OCI-LY7 (cell line): ENCODE results near the gene SERPINA5. TPM values are rescaled to one million over a fixed set of nuclear protein-coding genes. Genes with fewer than 3 reads are reported as not detected.

Experiments
- BruUV-seq: library from RNA; stranded (reverse); fragments of 400-500 nt; replicated peaks from 2 replicates; lab custom pipeline; 2021; lab: Mats Ljungman, UMichigan
- CTCF ChIA-PET: fragments of 300-600 bp; sonication (Branson Sonifier 250); formaldehyde crosslinking; loops from one replicate; lab custom pipeline; 2022; ENCODE audit warnings: antibody characterized with exemption; ENCODE audit not compliant: unreplicated experiment; lab: Charles Lee
- POLR2A ChIA-PET: fragments of 300-600 bp; sonication (Branson Sonifier 250); formaldehyde crosslinking; loops from one replicate; lab custom pipeline; 2022; ENCODE audit warnings: antibody characterized with exemption; lab: Charles Lee
- DNase-seq: peaks from one replicate; pipeline ENCODE4 v3.0.0-alpha.2; 2015; ENCODE audit warnings: low spot score
- H2AFZ ChIP-seq: fragments of 200-600 bp; sonication (generic), shearing (Covaris generic); 2 replicates; pipeline ENCODE4 v1.6.1; 2014; ENCODE audit warnings: mild to moderate bottlenecking, antibody characterized with exemption, low read length, moderate library complexity
- H3K27ac ChIP-seq: fragments of 200-600 bp; sonication (generic); 2 replicates; pipeline ENCODE4 v1.5.1; 2014; ENCODE audit warnings: mixed run types, low read depth, mild to moderate bottlenecking, moderate library complexity, low read length, inconsistent platforms; ENCODE audit not compliant: poor library complexity, severe bottlenecking
- H3K36me3 ChIP-seq: fragments of 200-600 bp; sonication (generic); 2 replicates; pipeline ENCODE4 v1.6.1; 2014; ENCODE audit warnings: mild to moderate bottlenecking, antibody characterized with exemption, low read length, moderate library complexity, mixed read lengths; ENCODE audit not compliant: insufficient read depth
- H3K4me1 ChIP-seq: fragments of 200-600 bp; sonication (generic); 2 replicates; pipeline ENCODE4 v1.5.1; 2014; ENCODE audit warnings: mild to moderate bottlenecking, low read length; ENCODE audit not compliant: insufficient read depth, poor library complexity, severe bottlenecking
- H3K4me2 ChIP-seq: fragments of 200-600 bp; sonication (generic); 2 replicates; pipeline ENCODE4 v1.6.1; 2014; ENCODE audit warnings: mild to moderate bottlenecking, low read length
- H3K4me3 ChIP-seq: fragments of 200-600 bp; sonication (generic); 2 replicates; pipeline ENCODE4 v1.5.1; 2014; ENCODE audit warnings: mild to moderate bottlenecking, low read depth, low read length; ENCODE audit not compliant: poor library complexity, severe bottlenecking
- H3K79me2 ChIP-seq: fragments of 200-600 bp; sonication (generic); 2 replicates; pipeline ENCODE4 v1.6.1; 2016; ENCODE audit warnings: low read depth, mild to moderate bottlenecking, low read length, moderate library complexity, mixed read lengths; ENCODE audit not compliant: insufficient read depth
- H3K9me2 ChIP-seq: fragments of 200-600 bp; sonication (generic); 2 replicates; pipeline ENCODE4 v1.6.1; 2016; ENCODE audit warnings: mild to moderate bottlenecking, low read length, mixed read lengths; ENCODE audit not compliant: insufficient read depth
- H3K9me3 ChIP-seq: fragments of 200-600 bp; sonication (generic); 2 replicates; pipeline ENCODE4 v1.6.1; 2014; ENCODE audit warnings: mild to moderate bottlenecking, mixed run types, low read length, mixed read lengths
- H4K20me1 ChIP-seq: fragments of 200-600 bp; sonication (generic); 2 replicates; pipeline ENCODE4 v1.6.1; 2014; ENCODE audit warnings: mild to moderate bottlenecking, antibody characterized with exemption, low read length, moderate library complexity, mixed read lengths; ENCODE audit not compliant: insufficient read depth
- EZH2phosphoT487 ChIP-seq: fragments of 200-600 bp; sonication (generic); IDR thresholded peaks from 2 replicates; pipeline ENCODE4 v1.6.1; 2018; ENCODE audit warnings: low read depth, borderline replicate concordance, mild to moderate bottlenecking, mixed run types, antibody characterized with exemption, low read length, moderate library complexity, mixed read lengths
- intact Hi-C: fragments of 100-400 bp; cut with micrococcal nuclease; formaldehyde crosslinking; loops from one replicate; pipeline ENCODE4 v1.10.0; 2022; ENCODE audit not compliant: unreplicated experiment
- total RNA-seq, 2 experiments: library from RNA; depleted of rRNA in 1 of 2; stranded (reverse); fragments of >200 nt in 1 of 2; shearing (Covaris generic) in 1 of 2; gene quantifications; 2 replicates each; pipeline ENCODE4 v1.2.3, GENCODE V29; 2014 to 2022
- TF ChIP-seq, protein P1 (sequence below): fragments of 200-600 bp; sonication (generic); conservative IDR thresholded peaks from 2 replicates; pipeline ENCODE4 v1.5.1; 2014; ENCODE audit warnings: mild to moderate bottlenecking, antibody characterized with exemption, low read length, moderate library complexity, mixed read lengths

The SERPINA5 gene
- total RNA-seq, 2 experiments from 2014 or later: not detected

DNA sequence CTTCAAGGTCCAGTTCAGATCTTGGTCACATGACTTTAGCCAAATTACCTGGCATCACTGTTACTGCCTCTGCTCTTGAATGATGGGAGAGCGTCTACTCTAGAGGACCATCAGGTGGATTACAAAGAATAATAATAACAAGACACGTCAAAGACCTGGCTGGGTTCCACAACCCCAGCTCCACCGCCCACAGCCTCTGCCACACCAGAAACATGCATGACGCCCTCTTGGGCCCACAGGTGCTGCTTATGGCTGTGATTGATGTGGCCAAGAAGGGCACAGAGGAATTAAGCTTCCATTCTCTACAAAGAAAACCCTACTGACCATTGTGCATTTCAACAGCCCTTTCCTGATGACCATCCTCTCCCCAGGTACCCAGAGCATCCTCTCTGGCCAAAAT, 49.2 kb downstream of the SERPINA5 start:
- no peak overlapping the region for H3K27ac ChIP-seq
- no TSS peak for BruUV-seq
- intact Hi-C loops: no loop called here
- H4K20me1 ChIP-seq: no peaks in the 10 kb centered on the region
- H3K4me2 ChIP-seq: no peak overlapping the region
- H3K9me2 ChIP-seq: no peaks in the 10 kb centered on the region
- H3K79me2 ChIP-seq: no peaks in the 10 kb centered on the region
- no peak overlapping the region for H3K4me3 ChIP-seq
- DNase-seq: no peak
- H3K36me3 ChIP-seq: no peaks in the 10 kb centered on the region
- no peak for TF ChIP-seq EZH2phosphoT487
- TF ChIP-seq, protein P1, sequence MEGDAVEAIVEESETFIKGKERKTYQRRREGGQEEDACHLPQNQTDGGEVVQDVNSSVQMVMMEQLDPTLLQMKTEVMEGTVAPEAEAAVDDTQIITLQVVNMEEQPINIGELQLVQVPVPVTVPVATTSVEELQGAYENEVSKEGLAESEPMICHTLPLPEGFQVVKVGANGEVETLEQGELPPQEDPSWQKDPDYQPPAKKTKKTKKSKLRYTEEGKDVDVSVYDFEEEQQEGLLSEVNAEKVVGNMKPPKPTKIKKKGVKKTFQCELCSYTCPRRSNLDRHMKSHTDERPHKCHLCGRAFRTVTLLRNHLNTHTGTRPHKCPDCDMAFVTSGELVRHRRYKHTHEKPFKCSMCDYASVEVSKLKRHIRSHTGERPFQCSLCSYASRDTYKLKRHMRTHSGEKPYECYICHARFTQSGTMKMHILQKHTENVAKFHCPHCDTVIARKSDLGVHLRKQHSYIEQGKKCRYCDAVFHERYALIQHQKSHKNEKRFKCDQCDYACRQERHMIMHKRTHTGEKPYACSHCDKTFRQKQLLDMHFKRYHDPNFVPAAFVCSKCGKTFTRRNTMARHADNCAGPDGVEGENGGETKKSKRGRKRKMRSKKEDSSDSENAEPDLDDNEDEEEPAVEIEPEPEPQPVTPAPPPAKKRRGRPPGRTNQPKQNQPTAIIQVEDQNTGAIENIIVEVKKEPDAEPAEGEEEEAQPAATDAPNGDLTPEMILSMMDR: no peak
- no peak overlapping the region for H2AFZ ChIP-seq
- H3K9me3 ChIP-seq: no peaks in the 10 kb centered on the region
- POLR2A ChIA-PET: no interaction called here
- CTCF ChIA-PET: no interaction called here
- no peaks in the 10 kb centered on the region for H3K4me1 ChIP-seq

DNA sequence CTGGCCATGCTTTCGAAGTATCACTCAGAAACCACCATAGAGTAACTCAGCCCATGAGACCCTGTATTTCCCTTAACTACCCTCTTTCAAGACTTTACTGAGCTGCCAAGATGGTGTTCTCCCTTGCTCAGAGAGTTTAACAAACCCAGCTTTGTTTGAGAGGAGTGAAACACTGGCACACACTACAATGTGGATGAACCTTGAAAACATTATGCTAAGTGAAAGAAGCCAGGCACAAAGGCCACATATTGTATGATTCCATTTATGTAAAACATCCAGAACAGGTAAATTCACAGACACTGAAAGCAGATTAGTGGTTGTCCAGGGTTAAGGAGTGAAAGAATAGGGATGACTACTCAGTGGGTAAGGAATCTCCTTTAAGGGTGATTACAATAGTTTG, 49.8 kb downstream of the SERPINA5 start:
- Histone ChIP-seq H2AFZ (no peak overlapping the region), H3K9me3 (no peaks in the 10 kb centered on the region), H4K20me1 (no peaks in the 10 kb centered on the region), H3K4me3 (no peak overlapping the region), H3K4me1 (no peaks in the 10 kb centered on the region), H3K4me2 (no peak overlapping the region), H3K36me3 (no peaks in the 10 kb centered on the region), H3K79me2 (no peaks in the 10 kb centered on the region), H3K27ac (no peak overlapping the region), H3K9me2 (no peaks in the 10 kb centered on the region)
- BruUV-seq: no TSS peak
- ChIA-PET POLR2A (no interaction called here), CTCF (no interaction called here)
- no peak for DNase-seq
- intact Hi-C loops: no loop called here
- TF ChIP-seq, protein P1: no peak
- TF ChIP-seq EZH2phosphoT487: no peak

DNA sequence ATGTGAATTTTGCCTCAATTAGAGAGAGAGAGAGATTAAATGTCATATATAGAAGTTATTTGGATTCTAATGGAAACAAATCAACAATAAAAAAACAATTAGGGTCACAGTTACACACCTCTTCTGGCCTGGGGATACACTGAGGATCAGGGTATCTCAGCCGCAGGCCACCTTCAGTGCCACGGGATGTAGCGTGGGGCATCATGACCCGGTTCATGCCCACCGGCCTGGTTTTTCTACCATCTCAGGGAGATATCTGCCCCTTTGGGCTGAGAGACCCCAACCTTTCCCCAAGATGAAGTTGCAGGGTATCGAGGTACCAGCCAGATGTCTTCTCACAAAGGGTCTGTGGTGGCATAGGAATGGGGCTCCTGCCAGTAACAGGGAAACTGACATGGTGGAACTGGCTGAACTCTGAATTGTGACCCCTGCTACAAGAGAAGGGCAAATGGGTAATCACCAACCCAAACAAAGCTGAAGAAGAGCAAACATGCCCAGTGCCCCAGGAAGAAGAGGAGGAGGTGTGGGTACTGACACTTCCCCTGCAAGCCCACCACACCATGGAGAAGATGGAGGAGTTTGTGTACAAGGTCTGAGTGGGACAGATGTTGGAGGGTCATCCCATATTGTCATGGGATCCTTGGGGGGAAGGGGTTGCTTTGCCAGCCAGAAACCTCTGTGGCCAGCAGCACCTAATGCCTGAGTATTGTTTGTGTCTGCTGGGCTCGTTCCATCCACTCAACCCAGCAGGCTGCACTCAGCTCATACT, 50.5 kb downstream of the SERPINA5 start:
- TF ChIP-seq EZH2phosphoT487: no peak
- BruUV-seq: no TSS peak
- CTCF ChIA-PET: no interaction called here

More for the DNA sequence above, 50.5 kb downstream of the SERPINA5 start:
- Histone ChIP-seq H2AFZ (no peak overlapping the region), H3K9me3 (no peaks in the 10 kb centered on the region), H3K4me2 (no peak overlapping the region), H3K27ac (no peak overlapping the region), H3K4me1 (no peaks in the 10 kb centered on the region), H4K20me1 (no peaks in the 10 kb centered on the region), H3K4me3 (no peak overlapping the region), H3K9me2 (no peaks in the 10 kb centered on the region), H3K79me2 (no peaks in the 10 kb centered on the region), H3K36me3 (no peaks in the 10 kb centered on the region)
- no peak for DNase-seq
- POLR2A ChIA-PET: no interaction called here
- intact Hi-C loops: no loop called here
